ENCODE measurements around the gene SLC4A4. TPM values are rescaled to one million over a fixed set of nuclear protein-coding genes. Genes with fewer than 3 reads are reported as not detected.

Gene SLC4A4
- total RNA-seq, 1 donor from 2014 or later, result 20.3 TPM

DNA sequence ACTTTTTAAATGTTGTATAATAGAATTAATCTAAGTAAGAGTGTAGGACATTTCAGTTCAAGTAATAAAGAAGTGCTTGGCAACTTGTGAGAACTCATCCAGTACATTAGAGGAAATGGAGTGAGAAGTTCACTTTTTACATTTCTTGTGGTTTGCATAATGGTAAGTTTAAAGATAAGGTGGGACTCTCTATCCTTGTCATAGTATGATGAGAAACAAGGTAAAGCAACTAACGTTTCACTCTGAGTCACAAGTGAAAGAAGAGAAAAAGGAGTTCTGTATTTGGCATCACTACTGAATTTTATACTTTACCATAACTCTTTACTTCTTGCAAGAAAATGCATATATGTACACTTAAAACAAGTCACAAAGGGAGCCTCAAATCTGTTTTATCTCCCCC lies 219.4 kb downstream of the SLC4A4 start:
- ATAC-seq (no peak), DNase-seq (ENCODE audit: missing footprints) (no peak)
- intact Hi-C loops (cut with DNase I), result no loop called here

DNA sequence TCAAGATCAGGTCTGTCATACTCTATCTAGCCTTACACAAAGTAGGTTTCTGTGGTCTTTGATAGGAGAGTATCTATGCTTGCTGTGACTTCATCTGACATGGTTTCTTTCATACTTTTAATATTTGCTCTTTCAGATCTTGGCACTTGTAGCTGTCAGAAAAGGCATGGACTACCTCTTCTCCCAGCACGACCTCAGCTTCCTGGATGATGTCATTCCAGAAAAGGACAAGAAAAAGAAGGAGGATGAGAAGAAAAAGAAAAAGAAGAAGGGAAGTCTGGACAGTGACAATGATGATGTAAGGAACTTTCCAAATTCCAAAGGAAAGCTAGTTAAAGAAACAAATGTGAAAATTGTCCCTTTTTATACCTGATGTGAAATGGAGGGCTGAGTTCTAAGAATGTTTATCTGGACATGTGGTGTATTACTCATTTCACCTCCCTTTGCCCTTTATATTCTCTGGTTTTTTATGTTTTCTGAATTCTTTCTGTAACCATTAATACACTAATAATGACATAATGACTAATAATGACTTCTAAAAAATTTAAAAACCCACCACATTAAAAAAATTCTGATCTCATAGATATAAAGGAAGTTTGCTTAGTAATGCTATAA lies 221.2 kb downstream of the SLC4A4 start:
- ATAC-seq, result no peak
- DNase-seq (ENCODE audit: missing footprints), result no peak
- intact Hi-C loops (cut with DNase I), result no loop called here

DNA sequence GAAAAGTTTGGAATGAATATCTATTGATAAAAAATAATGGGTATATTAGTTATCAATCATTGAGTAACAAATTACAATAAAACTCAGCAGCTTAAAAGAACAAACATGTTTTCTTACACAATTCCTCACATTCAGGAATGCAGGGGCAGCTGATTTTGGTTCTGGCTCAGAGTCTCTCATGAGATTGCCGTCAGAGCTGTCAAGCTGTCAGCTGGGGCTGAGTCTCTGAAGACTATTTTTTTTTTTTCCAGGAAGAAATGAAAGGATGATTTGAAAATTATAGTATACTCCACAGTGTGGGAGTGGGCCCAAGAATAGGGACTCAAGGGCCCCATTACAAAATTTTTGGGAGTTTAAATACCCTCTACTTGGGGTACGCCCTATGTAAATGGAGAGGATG lies 226.0 kb downstream of the SLC4A4 start:
- intact Hi-C loops (cut with DNase I), result no loop called here
- ATAC-seq, result no peak
- no peak for DNase-seq (ENCODE audit: missing footprints)

DNA sequence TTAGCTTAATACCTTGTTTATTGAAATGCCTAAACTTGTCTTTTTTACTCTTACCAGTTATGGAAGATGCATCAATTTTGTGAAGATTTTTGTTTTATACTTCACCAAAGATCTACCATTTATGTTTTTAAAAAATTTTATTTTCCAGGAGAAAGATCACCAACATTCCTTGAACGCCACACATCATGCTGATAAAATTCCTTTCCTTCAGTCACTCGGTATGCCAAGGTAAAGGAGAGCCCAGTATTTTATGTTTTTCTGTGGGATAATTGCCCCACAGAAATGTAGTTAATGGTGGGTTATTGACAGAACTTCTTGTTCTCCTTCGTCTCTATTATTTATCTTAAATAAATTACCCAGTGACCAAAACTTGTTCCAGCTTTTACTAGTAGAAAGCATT lies 228.0 kb downstream of the SLC4A4 start:
- intact Hi-C loops (cut with DNase I), result no loop called here
- ATAC-seq, result no peak
- no peak for DNase-seq (ENCODE audit: missing footprints)

DNA sequence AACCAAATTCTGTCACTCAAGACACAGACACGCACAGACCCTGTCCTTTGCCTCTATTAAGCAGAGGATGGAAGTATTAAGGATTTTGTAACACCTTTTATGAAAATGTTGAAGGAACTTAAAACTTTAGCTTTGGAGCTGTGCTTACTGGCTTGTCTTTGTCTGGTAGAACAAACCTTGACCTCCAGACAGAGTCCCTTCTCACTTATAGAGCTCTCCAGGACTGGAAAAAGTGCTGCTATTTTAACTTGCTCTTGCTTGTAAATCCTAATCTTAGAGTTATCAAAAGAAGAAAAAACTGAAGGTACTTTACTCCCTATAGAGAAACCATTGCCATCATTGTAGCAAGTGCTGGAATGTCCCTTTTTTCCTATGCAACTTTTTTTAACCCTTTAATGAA lies 229.3 kb downstream of the SLC4A4 start:
- intact Hi-C loops (cut with DNase I), result no loop called here
- DNase-seq (ENCODE audit: missing footprints), result no peak
- no peak for ATAC-seq

DNA sequence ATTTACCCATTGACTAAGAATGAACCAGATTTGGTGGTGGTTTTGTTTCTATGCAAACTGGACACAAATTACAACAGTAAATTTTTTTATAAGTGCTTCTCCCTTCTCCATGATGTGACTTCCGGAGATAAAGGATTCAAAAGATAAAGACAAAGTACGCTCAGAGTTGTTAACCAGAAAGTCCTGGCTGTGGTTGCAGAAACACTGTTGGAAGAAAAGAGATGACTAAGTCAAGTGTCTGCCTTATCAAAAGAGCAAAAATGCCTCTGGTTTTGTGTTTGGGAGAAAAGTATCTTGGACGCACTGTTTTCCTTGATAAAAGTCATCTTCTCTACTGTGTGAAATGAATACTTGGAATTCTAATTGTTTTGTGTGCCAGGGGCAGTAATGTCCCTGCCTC lies 231.7 kb downstream of the SLC4A4 start:
- ATAC-seq (no peak), DNase-seq (ENCODE audit: missing footprints) (no peak)
- intact Hi-C loops (cut with DNase I), result no loop called here

DNA sequence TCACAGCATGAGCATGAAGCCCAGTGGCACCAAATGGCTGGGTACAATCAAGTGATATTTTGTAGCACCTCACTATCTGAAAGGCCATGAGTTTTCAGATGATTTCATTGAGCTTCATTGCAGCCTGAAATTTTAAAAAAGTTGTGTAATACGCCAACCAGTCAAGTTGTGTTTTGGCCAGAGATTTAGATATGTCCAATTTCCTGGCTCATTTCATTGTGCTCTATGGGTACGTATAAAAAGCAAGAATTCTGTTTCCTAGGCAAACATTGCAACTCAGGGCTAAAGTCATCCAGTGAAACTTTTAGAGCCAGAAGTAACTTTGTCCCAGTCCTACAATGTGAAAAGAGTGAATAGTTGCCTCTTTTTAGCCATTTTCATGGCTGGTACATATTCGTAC lies 232.5 kb downstream of the SLC4A4 start:
- DNase-seq (ENCODE audit: missing footprints) (no peak), ATAC-seq (no peak)
- intact Hi-C loops (cut with DNase I), result no loop called here

DNA sequence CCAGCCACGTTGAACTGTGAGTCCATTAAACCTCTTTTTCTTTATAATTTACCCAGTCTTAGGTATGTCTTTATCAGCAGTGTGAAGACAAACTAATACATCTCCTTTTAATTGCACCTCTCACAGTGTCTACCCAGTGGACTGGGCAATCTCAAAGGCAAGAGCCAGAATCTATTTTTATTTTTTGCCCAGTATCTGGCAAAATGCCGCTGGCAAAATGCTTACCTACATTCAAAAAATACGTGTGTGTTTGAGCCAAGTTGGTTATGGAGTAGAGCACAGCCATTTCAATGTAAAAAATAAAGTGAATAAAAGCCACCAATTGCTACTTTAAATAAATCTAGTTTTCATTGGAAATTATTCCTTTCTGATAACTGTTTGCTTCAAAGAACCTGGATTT lies 245.2 kb downstream of the SLC4A4 start:
- ATAC-seq, result no peak
- DNase-seq (ENCODE audit: missing footprints), result no peak
- intact Hi-C loops (cut with DNase I), result no loop called here

DNA sequence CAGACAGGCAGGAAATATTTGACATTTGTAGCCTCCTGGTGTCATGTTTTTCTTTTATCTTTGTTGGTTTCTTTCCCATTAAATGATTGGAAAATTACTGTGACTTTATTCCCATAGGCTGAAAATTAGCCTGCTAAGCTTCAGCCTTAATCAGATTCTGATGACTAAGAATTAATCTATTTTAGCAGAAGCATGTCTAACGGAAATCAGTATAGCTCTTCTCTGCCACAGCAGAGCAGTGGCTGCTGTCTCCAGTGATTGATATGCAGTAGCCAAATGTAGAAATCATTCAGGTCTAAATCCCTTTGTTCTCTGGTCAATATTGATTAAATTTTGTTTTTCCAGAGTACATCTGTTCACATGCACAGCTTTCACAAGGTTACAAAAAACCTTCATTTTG lies 245.8 kb downstream of the SLC4A4 start:
- intact Hi-C loops (cut with DNase I), result no loop called here
- ATAC-seq (no peak), DNase-seq (ENCODE audit: missing footprints) (no peak)

DNA sequence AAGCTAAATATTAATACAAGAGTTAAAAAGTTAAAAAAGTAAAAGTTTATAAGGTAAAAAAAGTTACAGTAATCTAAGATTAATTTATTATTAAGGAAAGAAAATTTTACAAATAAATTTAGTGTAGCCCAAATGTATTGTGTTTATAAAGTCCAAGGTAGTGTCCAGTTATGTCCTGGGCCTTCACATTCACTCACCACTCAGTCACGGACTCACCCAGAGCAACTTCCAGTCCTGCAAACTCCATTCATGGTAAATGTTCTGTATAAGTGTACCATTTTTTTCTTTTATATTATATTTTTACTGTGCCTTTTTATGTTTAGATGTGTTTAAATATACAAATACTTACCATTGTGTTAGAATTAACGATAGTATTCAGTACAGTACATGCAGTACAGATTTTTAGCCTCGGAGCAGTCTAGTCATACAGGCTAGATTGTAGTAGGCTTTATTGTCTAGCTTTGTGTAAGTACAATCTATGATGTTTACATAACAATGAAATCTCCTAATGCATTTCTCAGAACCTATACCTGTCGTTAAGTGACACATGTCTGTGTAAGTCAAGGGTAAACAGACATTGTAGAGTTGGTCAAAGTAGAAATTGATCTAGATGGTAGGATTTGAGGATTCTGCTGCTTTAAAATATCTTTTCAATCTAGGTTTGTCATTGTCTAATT lies 247.4 kb downstream of the SLC4A4 start:
- intact Hi-C loops (cut with DNase I), result no loop called here
- ATAC-seq (no peak), DNase-seq (ENCODE audit: missing footprints) (no peak)

DNA sequence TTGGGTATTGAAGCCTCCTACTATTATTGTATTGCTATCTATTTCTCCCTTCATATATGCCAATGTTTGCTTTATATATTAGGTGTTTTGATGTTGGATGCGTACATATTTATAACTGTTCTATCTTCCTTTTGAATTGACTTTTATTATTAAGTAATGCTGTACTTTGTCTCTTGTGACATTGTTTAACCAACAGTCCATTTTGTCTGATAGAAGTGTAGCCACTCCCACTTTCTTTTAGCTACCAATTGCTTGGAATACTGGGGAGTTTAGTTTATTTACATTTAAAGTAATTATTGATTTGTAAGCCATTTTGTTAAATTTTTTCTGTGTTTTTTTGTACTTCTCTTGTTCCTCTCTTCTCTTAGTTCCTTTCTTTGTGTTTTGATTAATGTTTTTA lies 249.2 kb downstream of the SLC4A4 start:
- intact Hi-C loops (cut with DNase I), result no loop called here
- DNase-seq (ENCODE audit: missing footprints) (no peak), ATAC-seq (no peak)

DNA sequence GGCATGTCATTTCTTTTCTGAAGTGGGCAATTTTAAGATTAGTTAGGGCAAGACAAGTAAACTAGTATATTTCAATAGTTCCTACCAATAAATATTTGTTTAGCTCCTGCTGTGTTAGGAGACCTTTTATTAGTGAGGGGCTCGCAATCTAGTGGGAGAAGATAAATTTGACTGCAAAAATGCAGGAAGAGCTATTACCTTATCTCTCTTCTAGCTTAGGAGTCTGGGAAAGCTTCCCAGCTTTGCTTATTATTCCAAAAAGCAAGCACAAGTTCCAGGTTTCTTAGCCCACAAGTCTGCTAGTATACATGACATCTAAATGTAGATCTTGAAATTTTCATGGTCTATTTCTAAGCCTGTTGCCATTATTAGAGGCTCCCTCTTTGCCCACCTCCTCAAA lies 254.0 kb downstream of the SLC4A4 start:
- ATAC-seq (no peak), DNase-seq (ENCODE audit: missing footprints) (no peak)
- intact Hi-C loops (cut with DNase I), result no loop called here

DNA sequence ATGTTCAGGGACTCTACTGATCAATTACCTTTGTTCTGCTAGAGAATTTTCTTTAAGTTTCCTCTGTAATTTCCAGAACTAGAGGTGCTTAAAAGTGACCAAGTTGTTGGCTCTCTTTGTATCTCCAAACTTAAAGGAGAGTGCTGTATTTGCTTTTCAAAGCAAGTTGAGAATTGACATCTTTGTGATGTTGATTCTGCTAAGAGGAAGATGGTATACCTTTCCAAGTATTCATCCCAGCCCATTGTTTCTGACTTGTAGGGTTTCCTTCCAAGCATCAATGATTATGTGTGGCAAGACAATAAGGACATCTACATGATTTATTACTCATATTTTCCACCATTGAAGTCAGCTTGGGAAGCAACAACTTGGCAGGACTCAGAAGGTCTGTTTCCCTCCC lies 254.5 kb downstream of the SLC4A4 start:
- ATAC-seq, result no peak
- intact Hi-C loops (cut with DNase I), result no loop called here
- DNase-seq (ENCODE audit: missing footprints), result no peak

DNA sequence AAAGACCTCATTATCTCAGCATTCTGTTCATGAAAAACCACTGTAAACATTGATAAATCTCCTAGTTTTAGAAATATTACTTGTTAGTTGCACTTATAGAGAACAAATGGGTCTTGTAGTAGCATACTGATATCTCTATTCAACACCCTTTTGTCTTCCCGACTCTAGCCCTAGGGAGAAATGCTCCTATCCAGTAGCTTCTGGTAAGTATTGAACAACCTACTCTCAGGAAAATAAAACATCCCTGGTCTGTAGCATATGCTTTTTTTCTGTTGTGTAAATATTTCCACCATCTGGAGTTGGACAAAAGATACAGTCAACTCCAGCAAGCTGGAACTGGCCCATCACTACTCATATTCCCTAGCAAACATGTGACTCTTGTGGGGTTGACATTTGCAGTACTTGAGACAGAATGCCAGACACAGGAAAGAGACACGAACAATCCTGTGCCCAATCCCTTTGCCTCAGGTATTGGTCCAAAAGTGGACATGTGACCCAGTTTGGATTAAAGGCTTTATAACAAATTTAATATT lies 256.8 kb downstream of the SLC4A4 start:
- ATAC-seq (no peak), DNase-seq (ENCODE audit: missing footprints) (no peak)
- intact Hi-C loops (cut with DNase I), result no loop called here

DNA sequence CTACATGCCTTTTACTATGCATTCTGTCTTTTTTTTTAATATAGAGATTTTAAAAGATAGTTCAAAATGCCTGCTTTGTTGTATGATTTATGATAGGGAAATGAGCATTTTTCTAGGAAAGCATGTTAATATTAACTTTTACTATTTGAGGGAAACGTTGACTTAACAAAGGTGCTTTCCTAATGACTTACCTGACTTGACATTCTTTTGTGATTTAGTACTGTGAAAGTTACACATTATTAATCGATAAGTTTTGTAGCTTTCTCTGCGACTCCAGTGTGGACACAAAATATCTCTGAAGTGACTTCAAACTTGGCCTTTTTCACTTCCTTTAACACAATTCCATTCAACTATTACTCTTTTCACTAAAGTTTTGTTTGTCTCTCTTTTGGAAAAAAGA lies 260.8 kb downstream of the SLC4A4 start:
- DNase-seq (ENCODE audit: missing footprints) (no peak), ATAC-seq (no peak)
- intact Hi-C loops (cut with DNase I), result no loop called here

DNA sequence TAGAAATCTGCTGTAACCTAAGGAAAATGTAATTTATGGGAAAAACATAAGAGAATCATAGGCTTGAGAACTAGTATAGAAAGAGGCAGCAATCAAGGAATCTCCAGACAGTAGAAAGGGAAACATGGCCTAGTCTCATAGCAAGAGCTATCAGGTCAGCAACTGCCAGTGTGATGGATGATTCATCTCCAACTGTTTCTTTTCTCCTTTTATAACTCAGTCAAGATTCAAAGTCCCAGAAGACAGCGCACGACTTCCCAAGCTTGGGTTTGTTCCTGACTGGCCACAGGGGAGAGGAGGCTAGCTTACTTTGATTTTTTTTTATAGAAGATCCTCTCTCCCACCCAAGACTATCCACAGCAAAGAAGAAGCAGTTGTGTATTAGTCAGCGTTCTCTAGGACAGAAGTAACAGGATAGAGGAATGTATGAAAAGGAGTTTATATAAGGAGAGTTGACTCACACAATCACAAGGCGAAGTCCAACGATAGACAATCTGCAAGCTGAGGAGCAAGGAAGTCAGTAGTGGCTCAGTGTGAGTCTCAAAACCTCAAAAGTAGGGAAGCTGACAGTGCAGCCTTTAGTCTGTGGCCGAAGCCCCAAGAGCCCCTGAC lies 263.6 kb downstream of the SLC4A4 start:
- ATAC-seq, result no peak
- no peak for DNase-seq (ENCODE audit: missing footprints)
- intact Hi-C loops (cut with DNase I), result no loop called here

DNA sequence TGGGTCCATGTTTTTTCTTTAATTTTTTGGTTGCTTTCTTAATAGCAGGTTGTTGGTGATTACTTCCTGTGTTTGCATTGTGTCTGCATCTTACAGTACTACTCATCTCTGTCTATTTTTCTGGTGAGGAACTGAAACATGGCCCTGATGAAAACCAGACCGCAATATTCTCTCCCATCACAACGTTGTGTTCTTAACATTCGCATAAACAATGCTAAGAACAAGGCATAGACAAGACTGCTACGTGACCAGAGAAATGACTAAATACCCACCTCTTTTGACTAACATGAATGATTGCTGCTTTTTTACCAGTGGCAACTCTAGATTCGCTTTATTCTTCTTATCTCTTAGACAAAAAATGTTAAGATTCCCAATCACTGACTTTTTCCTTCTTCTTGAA lies 266.0 kb downstream of the SLC4A4 start:
- ATAC-seq (no peak), DNase-seq (ENCODE audit: missing footprints) (no peak)
- intact Hi-C loops (cut with DNase I), result no loop called here

DNA sequence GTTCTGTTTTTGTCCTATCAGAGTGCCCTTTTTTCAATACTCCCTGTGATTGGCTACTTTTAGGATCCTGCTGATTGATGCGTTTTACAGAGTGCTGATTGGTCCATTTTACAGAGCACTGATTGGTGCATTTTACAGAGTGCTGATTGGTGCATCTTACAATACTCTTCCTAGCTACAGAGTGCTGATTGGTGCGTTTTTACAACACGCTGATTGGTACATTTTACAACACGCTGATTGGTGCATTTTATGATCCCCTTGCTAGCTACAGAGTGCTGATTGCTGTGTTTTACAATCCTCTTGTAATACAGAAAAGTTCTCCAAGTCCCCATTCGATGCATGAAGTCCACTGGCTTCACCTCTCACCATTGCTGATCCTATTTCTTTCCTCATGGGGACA lies 268.3 kb downstream of the SLC4A4 start:
- no peak for DNase-seq (ENCODE audit: missing footprints)
- intact Hi-C loops (cut with DNase I), result no loop called here
- no peak for ATAC-seq

DNA sequence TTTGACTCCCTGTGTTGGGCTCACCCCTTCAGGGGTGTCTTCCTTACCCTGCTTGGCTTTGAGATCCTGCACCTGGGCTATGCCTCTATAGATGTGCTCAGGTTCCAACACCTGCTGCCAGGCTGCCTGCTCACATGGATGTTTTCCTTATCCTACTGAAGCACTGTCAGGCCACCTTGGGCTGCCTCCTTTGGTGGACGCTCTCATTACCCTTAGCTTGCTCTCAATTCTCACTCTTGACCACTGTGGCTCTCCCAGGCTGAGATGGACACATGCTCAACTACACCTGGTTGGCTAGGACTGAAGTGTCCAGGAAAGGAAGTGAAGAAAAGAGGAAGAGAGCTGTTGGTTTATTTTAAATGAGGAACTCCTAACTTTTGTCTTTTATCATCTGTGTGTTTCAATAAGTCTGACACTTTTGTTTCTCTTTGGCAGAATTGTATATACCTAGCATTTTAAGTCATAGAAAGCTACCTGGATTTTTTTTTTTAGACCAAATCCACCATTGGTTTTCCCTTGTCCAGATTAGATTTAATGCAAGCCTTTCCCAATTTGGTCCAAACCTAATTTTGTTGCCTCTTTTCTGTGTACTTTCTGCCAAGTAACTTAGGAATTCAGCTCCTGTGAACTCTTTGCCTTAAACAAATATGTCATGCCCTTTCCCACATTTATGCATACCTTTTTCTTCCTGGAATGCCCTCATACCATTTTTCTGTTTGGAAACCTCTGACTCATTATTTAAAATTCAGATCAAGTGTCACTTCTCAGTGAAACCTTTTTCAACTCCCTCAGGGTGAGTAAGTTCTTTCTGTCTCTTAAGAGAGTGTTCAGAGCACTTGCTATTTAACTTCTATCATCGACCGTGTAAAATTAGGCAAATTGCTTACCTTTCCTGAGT lies 269.2 kb downstream of the SLC4A4 start:
- DNase-seq (ENCODE audit: missing footprints), result no peak
- intact Hi-C loops (cut with DNase I), result no loop called here
- ATAC-seq, result no peak

DNA sequence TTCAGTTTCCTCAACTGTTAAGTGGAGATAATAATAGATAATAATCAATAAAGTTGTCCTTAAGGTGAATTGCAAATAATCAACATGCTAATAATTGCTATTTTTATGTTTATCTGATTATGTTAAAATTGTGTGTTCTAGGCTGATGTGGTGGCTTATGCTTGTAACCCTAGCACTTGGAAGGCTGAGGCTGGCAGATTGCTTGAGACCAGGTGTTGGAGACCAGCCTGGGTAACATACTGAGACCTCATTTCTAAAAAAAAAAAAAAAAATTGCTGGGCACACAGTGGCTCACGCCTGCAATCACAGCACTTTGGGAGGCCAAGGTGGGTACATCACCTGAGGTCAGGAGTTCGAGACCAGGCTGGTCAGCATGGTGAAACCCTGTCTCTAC lies 269.9 kb downstream of the SLC4A4 start:
- intact Hi-C loops (cut with DNase I), result no loop called here
- ATAC-seq (no peak), DNase-seq (ENCODE audit: missing footprints) (no peak)
